GM23338 (cell line): ENCODE data around the gene CD72.

Source experiments
- CREB1 ChIP-seq: fragments of 250-450 bp; sonication (Bioruptor Pico); IDR thresholded peaks from 2 replicates; pipeline ENCODE4 v1.5.0; 2020; ENCODE audit warnings: low read depth, mild to moderate bottlenecking, moderate library complexity
- EZH2 ChIP-seq: fragments of 200-600 bp; sonication (generic); IDR thresholded peaks from one replicate; pipeline ENCODE4 v1.8.0; 2017; ENCODE audit warnings: antibody characterized with exemption, mild to moderate bottlenecking, low read depth; ENCODE audit not compliant: unreplicated experiment
- REST ChIP-seq: IDR thresholded peaks from one replicate; pipeline ENCODE4 v1.6.1; 2018; ENCODE audit warnings: antibody characterized with exemption; ENCODE audit not compliant: unreplicated experiment
- TF ChIP-seq, protein P1 (sequence below), 2 experiments: fragments of 200-600 bp in 1 of 2; sonication (generic) in 1 of 2; conservative IDR thresholded peaks; 2 replicates each; pipeline versions ENCODE4 v1.5.1 to v1.6.1; 2016 to 2017; ENCODE audit warnings: antibody characterized with exemption in 2 of 2, low read depth in 2 of 2, mild to moderate bottlenecking in 2 of 2, moderate library complexity in 1 of 2

DNA sequence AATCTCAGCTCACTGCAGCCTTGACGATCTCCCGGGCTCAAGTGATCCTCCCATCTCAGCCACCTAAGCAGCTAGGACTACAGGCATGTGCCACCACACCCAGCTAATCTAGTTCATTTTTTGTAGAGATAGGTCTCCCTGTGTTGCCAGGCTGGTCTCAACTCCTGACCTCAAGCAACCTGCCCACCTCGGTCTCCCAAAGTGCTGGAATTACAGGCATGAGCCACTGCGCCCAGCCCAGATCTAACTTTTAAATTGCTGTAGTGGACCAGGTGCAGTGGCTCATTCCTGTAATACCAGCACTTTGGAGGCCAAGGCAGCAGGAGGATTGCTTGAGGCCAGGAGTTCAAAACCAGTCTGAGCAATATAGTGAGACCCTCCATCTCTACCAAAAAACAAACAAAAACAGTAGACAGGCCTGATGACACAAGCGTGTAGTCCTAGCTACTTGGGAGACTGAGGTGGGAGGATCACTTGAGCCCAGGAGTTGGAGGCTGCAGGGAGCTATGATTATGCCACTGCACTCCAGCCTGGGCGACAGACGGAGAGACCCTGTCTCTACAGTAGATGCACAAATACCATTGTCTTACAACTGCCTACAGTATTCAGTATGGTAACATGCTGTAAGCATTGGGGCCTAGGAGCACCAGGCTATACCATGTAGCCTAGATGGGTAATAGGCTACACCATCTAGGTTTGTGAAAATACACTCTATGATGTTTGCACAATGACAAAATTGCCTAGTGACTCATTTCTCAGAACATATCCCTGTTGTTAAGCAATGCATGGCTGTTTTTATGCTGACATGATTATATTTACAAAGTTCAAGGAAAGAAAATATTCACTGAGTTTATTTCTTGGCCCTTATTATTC lies 34.0 kb upstream of the CD72 start:
- no peak for TF ChIP-seq CREB1
- TF ChIP-seq, protein P1, sequence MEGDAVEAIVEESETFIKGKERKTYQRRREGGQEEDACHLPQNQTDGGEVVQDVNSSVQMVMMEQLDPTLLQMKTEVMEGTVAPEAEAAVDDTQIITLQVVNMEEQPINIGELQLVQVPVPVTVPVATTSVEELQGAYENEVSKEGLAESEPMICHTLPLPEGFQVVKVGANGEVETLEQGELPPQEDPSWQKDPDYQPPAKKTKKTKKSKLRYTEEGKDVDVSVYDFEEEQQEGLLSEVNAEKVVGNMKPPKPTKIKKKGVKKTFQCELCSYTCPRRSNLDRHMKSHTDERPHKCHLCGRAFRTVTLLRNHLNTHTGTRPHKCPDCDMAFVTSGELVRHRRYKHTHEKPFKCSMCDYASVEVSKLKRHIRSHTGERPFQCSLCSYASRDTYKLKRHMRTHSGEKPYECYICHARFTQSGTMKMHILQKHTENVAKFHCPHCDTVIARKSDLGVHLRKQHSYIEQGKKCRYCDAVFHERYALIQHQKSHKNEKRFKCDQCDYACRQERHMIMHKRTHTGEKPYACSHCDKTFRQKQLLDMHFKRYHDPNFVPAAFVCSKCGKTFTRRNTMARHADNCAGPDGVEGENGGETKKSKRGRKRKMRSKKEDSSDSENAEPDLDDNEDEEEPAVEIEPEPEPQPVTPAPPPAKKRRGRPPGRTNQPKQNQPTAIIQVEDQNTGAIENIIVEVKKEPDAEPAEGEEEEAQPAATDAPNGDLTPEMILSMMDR (conservative IDR thresholded peaks at IDR 0.05; ENCODE audit: low read depth in 2 of 2): no peak
- no peak for TF ChIP-seq REST
- no peak for TF ChIP-seq EZH2
